GM04503 (cell line): ENCODE data around the gene AFF4.
"Not testable (repeated sequence)": the region's sequence is repeated elsewhere in the genome, so short reads cannot be mapped to it uniquely, and the experiment has no call there.

Source experiments
- DNase-seq: peaks from one replicate; pipeline ENCODE4 v3.0.0-alpha.2; 2012; ENCODE audit warnings: low read depth

Gene AFF4

GRCh38 chr5:132854992-132855391, 108.4 kb downstream of the AFF4 start:
- not testable (repeated sequence) for DNase-seq

DNA sequence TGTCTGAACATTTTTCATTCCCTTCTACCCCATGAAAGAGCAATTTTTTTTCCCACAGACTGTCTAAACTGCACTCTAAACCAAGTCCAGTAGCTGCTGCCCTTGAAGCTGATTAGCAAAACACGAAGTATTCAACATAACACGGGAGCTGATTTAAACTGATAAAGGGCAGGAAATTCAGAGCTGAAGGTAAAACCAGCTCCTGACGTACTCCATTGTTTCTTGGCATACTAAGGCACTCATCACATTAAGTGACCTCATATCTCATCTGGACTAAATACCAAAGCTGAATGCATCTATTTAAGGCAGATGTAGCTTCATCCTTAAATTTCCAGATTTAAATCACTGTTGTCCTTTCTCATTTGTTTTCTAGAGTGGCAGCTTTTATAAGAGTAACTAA, 109.1 kb downstream of the AFF4 start:
- no peak for DNase-seq

GRCh38 chr5:132853790-132854189, 109.6 kb downstream of the AFF4 start:
- DNase-seq: no peak

- no peak for DNase-seq
Observed at GRCh38 chr5:132853323-132853722, 110.1 kb downstream of the AFF4 start.

- no peak for DNase-seq
Observed at GRCh38 chr5:132850066-132850465, 113.4 kb downstream of the AFF4 start.

DNA sequence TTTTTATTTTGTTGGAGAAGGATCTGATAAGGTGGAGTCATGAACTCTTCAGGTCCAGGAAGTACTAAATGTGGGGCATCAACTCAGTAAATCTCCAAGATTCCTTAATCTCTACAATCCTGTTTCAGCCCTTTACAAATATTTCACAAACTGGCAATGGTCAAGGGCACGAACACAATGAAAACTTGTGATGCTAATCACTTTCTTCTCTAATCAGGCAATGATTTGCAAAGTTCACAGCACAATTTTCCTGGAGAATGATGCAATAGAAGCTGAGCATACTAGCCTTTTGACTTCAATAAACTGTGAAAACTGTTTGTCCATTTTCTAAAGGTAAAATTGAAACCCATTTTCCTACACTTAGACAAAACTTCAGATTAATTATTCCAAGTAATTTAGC, 114.1 kb downstream of the AFF4 start:
- no peak for DNase-seq

GRCh38 chr5:132848270-132848669, 115.2 kb downstream of the AFF4 start:
- DNase-seq: no peak

- no peak for DNase-seq
Observed at GRCh38 chr5:132841305-132841704, 122.1 kb downstream of the AFF4 start.

DNA sequence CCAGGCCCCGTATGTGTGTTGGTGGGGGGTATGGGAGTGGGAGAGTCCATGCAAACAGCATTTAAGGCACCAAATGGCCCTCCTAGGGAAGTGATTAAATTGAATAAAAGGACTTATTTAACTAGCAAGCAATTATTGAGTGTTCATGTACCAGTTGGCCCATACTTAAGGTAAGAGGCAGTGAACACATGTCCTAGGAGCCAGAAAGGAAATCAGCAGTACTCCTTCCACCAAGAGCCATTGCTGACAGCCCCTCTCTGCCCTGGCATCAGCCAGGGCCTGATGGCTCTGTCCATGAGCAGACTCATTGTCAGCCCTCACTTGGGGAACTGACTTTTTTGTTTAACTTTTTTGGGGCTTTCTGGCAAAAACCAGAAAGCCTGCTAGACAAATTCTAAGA, 122.5 kb downstream of the AFF4 start:
- no peak for DNase-seq

DNA sequence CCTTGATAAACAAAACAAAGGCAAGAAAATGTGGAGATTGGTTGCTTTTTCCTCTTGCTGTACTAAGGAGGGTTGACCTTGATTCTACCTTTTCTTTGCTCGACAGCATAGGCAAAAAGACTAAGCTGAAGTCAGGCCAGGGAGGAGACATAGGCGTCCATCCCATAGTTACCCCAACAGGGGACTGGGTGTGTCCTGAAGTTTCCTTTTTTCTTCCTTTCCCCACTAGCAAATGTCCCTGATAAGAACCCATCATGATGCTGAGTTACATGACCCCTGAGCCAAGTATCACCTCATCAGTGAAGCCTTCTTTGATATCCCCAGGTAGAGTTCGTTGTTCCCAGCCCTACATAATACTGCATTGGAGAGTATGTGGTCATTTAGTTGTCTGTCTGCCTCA, 123.1 kb downstream of the AFF4 start:
- DNase-seq: no peak

GRCh38 chr5:132839426-132840301, 123.8 kb downstream of the AFF4 start:
- DNase-seq: no peak

GRCh38 chr5:132838516-132839282, 124.7 kb downstream of the AFF4 start:
- no peak for DNase-seq

DNA sequence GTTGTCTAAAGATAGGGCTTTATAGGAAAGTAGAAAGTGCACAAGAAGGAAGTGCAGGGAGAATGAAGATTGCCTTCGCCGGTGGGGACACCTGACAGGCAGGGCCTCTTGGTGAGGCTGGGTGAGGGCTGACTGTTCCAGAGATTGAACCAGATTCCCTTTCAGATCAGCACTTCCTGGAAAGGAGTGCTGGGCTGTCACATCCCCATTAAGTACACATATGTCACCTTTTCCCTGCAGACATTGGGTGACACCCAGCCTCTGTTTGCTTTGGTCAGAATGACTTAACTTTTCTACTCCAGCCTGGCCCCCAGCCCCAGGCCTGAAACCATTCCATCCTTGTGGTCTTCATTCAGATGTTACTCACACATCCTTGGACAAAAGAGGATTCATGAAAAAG, 125.6 kb downstream of the AFF4 start:
- DNase-seq: no peak

DNA sequence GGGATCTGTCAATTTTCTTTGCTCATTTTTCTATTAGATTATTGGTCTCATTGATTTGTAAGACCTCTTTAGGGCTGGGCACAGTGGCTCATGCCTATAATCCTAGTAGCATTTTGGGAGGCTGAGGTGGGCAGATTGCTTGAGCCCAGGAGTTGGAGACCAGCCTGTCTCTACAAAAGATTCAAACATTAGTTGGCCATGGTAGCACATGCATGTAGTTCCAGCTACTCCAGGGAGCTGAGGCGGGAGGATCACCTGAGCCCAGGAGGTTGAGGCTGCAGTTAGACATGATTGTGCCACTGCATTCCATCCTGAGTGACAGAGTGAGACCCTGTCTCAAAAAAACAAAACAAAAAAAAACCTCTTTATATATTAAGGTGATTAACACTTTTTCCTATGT, 126.6 kb downstream of the AFF4 start:
- DNase-seq: no peak

GRCh38 chr5:132834057-132834456, 129.4 kb downstream of the AFF4 start:
- DNase-seq: no peak

- DNase-seq: no peak
Observed at GRCh38 chr5:132832612-132833011, 130.8 kb downstream of the AFF4 start.

DNA sequence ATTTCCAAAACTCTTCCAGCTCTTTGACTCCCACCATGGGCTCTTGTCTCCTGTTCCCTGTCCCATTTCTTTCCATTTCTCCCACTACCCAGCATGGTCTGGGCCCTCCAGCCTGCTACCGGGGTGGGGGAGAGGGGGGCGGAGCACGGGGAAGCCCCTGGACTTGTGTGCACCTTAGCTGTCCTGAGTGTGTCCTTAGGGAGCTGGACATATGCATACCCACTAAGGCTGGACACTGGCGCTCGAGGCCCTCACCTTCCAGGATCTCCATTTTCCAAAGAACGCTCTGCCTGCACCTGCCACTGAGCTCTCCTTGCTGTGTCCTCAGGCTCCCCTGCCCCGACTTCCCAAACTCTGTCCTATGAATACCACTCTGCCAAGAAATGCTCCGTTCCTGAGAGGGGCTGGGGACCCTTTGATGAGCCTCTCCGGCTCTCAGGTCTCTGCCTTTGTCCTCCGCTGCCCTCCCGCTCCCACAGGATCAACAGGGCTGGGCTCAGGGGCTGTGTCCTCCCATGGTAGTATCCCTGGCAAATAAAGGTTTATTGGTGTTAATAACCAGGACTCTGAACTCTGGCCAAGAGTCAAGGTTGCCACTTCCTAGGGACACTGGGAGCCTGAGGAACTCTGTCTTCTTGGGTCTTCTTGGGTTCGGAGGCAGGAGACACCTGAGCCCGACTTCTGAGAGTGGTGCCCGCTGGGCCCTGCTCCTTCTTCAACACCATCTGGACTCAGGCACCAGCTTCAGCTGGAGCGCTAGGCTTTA, 132.2 kb downstream of the AFF4 start:
- DNase-seq: no peak

DNA sequence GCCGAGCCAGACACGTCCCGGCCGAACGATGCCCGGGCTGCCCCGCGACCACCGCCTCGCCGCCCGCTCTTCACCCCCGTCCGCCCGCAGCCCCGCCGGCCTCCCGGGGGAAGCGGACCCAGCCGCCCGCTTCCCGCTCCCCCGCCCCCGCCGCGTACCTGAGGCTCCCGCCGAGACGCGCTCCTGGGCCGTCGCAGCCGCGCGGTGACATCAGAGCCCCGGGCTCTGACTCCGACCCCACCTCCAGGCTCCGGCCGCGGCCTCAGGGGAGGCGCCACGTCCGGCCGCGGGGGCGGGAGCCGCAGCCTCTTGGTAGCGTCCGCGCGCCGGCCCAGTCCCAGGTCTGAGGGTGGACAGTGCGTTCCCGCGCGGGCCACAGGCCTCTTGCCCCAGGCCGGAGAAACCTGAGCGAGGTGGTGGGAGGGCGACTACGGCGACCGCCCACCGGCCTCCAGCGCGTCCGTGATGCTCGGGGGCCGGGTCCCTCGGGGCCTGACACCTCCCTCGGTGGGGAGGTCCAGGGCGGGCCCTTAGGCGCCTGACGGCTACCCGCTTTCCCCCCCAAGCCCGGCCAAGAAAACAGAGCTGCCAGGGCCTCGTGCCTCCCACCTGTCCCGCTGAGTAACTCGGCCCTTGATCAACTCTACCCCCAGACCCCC, 132.9 kb downstream of the AFF4 start, which contains the start of gene SHROOM1:
TSS of gene SHROOM1 (minus strand) at position 212 of the 659 bp plus-strand sequence. CDS start 4,507 bp downstream, outside the sequence.
- no peak for DNase-seq

GRCh38 chr5:132829742-132830435, 133.5 kb downstream of the AFF4 start:
- no peak for DNase-seq

DNA sequence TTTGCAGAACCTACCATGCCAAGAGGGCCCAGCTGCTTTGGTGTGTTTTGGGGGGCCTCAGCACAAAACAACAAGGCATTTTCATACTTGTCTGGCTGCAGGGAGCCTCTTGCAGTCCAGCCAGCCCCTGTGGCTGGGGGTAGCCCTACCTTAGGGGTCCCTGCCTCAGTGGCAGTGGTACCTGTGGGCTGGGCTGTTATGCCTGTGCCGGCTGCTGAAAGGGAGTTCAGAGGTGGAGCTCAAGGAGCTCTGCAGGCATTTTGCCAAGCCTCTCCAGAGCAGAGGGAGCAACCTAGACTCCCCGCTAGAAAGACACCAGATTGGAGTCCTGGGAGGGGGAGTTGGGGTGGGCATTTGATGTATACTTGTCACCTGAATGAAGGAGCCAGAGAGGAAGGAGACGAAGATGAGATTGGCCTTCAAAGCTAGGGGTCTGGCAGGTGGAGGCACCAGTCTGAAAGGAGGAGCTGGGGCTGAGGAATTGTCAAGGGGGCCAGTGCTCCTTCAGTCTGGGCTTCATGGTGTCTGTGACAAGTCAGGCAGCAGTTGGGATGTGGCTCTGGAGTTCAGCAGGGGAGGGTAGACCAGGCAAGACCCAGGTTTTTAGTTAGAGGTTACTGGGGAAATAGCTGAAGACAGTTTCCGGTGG, 134.5 kb downstream of the AFF4 start:
- DNase-seq: no peak
